Measurements from ENCODE around the gene RABGAP1L. TPM values are rescaled to one million over a fixed set of nuclear protein-coding genes. Genes with fewer than 3 reads are reported as not detected.

RABGAP1L gene
- total RNA-seq, 1 donor from 2014 or later, result 80.6 TPM

DNA sequence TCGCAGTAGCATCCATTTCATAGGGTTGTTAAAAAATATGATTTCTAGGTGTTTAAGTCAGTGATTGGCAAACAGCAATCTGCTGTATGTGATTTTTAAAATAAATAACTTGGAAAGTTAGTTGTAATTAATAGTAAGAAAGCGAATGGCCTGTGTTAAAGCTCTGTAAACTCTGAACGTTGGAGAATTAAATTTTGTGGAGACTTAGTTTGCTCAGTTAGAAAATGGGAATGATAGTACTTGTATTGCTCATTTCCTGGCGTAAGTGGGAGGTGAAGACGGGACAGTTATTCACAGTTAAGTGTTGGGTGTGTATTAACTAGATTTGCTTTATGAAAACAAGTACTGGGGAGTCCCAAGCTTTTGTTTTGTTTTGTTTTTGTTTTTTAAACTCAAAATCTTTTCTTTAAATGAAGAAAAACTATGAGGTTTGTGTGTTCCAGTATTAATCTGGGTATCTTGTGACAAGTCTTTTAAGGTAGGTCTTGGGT lies 841.4 kb downstream of the RABGAP1L start:
- H3K9me3 ChIP-seq, result no peaks in the 10 kb centered on the region
- TF ChIP-seq, protein P1, sequence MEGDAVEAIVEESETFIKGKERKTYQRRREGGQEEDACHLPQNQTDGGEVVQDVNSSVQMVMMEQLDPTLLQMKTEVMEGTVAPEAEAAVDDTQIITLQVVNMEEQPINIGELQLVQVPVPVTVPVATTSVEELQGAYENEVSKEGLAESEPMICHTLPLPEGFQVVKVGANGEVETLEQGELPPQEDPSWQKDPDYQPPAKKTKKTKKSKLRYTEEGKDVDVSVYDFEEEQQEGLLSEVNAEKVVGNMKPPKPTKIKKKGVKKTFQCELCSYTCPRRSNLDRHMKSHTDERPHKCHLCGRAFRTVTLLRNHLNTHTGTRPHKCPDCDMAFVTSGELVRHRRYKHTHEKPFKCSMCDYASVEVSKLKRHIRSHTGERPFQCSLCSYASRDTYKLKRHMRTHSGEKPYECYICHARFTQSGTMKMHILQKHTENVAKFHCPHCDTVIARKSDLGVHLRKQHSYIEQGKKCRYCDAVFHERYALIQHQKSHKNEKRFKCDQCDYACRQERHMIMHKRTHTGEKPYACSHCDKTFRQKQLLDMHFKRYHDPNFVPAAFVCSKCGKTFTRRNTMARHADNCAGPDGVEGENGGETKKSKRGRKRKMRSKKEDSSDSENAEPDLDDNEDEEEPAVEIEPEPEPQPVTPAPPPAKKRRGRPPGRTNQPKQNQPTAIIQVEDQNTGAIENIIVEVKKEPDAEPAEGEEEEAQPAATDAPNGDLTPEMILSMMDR (IDR thresholded peaks at IDR 0.05), result no peak
- DNase-seq (no peak), ATAC-seq (no peak)
- H3K4me1 ChIP-seq, result peaks cover 15% of the 10 kb centered on the region
- H3K27me3 ChIP-seq, result no peaks in the 10 kb centered on the region
- intact Hi-C loops (cut with DNase I), result no loop called here
- peak overlapping the region; percentile 88 for H3K4me3 ChIP-seq
- peaks cover 7% of the 10 kb centered on the region for H3K36me3 ChIP-seq
- peak overlapping the region; percentile 98 for H3K27ac ChIP-seq

DNA sequence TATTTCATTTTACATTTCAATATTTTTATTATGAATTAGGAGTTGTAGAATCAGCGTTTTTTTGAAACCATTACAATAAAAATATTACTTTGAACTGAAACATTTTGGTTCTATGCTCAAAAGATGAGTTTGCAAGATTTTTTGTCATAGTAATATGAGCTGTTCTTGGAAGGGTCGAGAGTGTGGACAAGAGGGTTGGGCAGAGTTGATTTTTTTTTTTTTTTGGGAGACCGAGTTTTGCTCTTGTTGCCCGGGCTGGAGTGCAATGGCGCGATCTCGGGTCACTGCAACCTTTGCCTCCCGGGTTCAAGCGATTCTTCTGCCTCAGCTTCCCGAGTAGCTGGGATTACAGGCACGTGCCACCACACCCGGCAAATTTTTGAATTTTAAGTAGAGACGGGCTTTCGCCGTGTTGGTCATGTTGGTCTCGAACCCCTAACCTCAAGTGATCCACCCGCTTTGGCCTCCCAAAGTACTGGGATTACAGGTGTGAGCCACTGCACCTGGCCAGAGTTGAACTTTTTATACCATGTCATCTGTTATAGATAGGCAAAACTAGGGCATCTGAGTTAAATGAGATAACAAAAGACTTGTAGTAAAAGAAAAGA lies 843.7 kb downstream of the RABGAP1L start:
- peaks cover 15% of the 10 kb centered on the region for H3K4me1 ChIP-seq
- H3K36me3 ChIP-seq, result peaks cover 27% of the 10 kb centered on the region
- H3K27me3 ChIP-seq, result no peaks in the 10 kb centered on the region
- ATAC-seq, result no peak
- DNase-seq, result no peak
- no peaks in the 10 kb centered on the region for H3K9me3 ChIP-seq
- intact Hi-C loops (cut with DNase I), result no loop called here
- H3K27ac ChIP-seq, result no peak overlapping the region
- H3K4me3 ChIP-seq, result no peak overlapping the region
- TF ChIP-seq, protein P1 (IDR thresholded peaks at IDR 0.05), result no peak

DNA sequence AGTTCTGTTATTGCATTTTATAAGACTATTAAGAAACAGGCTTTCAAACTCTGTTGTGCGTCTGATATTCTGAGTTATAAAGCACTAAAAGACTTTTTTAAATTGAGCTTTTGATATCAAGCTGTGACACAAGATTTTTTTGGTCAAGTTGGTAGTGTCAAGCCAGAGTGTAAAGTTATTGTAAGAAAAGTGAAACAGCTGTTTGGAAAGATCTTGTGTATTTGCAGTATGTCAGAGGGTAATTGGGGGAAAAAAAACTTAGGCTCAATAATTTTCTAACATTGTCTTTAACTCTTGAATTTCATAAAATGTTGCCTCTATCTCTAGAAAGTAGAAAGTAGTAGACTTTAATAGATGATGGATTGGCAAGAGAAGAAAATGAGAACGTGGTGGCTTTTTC lies 844.2 kb downstream of the RABGAP1L start:
- TF ChIP-seq, protein P1 (IDR thresholded peaks at IDR 0.05), result no peak
- DNase-seq, result no peak
- intact Hi-C loops (cut with DNase I), result no loop called here
- no peak for ATAC-seq
- Histone ChIP-seq H3K4me3 (no peak overlapping the region), H3K27me3 (no peaks in the 10 kb centered on the region), H3K9me3 (no peaks in the 10 kb centered on the region), H3K36me3 (peaks cover 32% of the 10 kb centered on the region), H3K27ac (no peak overlapping the region), H3K4me1 (peaks cover 15% of the 10 kb centered on the region)

DNA sequence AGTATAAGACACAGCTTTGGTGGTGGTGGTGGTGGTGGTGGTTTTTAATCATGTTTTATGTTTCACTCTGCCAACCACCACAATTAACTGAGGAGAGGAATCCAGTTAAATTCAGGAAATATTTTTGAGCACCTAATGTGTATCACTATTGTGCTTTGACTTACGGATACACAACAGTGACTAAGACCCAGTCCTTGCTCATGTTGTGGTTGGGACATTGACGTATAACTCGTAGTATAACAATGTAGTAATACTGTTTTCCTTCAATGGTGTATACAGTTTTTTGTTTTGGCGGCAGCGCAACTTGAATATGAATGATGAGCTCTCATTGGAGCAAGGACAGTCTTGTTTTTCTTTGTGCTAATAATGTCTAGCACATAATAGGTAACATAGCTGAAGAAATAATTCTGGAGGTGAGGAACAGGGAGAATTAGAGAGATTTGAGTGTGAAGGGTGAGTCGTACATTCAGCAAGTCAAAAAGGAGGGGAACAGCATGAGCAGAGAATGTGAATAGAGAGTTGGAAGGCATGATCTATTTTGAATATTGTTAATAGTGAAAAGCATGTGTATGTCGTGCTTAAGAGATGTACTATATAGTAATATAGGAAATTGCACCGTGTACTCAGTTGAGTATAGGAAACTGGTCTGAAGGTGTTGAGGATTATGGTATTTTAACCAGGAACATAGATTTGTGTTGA lies 845.9 kb downstream of the RABGAP1L start:
- Histone ChIP-seq H3K36me3 (peaks cover 48% of the 10 kb centered on the region), H3K4me3 (no peak overlapping the region), H3K4me1 (peaks cover 15% of the 10 kb centered on the region), H3K27ac (no peak overlapping the region), H3K27me3 (no peaks in the 10 kb centered on the region), H3K9me3 (no peaks in the 10 kb centered on the region)
- TF ChIP-seq, protein P1 (IDR thresholded peaks at IDR 0.05), result no peak
- no peak for ATAC-seq
- no peak for DNase-seq
- intact Hi-C loops (cut with DNase I), result no loop called here

DNA sequence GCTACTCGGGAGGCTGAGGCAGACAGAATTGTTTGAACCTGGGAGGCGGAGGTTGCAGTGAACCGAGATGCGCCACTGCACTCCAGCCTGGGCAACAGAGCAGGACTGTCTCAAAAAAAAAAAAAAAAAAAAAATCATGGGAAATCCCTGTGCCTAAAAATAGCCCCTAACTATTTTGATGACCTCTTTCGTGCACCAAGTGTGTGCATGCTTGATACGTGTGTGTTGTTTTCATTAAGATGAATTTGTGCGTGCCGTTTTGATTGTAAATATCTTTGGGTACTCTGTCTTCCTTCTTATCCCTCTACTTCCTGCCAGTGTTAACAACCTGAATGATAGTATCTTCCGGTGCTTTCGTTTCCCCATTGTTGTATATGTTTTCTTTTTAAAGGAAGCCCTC lies 850.2 kb downstream of the RABGAP1L start:
- Histone ChIP-seq H3K27me3 (no peaks in the 10 kb centered on the region), H3K27ac (no peak overlapping the region), H3K9me3 (no peaks in the 10 kb centered on the region), H3K4me1 (no peaks in the 10 kb centered on the region), H3K36me3 (peaks cover 91% of the 10 kb centered on the region), H3K4me3 (no peak overlapping the region)
- ATAC-seq (no peak), DNase-seq (no peak)
- TF ChIP-seq, protein P1 (IDR thresholded peaks at IDR 0.05), result no peak
- intact Hi-C loops (cut with DNase I), result no loop called here
